Peyer's patch (tissue), 4 donors: Measurements from ENCODE around the gene SLC25A21. TPM values are rescaled to one million over a fixed set of nuclear protein-coding genes. Genes with fewer than 3 reads are reported as not detected.
A peak's percentile ranks its signal among the peaks of the same experiment; 100 is the strongest.

ENCODE experiments used
- DNase-seq, 3 donors: peaks; one replicate each; pipeline ENCODE4 v3.0.0-alpha.2; 2017 to 2019
- H3K27ac ChIP-seq, 4 donors: fragments of 200-600 bp; sonication (generic); one replicate each; pipeline ENCODE4 v1.5.1; 2016 to 2019
- H3K27me3 ChIP-seq, 2 donors: fragments of 200-600 bp; sonication (generic); one replicate each; pipeline ENCODE4 v1.5.1; 2019
- H3K36me3 ChIP-seq, 3 donors: fragments of 200-600 bp; sonication (generic); one replicate each; pipeline ENCODE4 v1.5.1; 2016 to 2019
- H3K4me1 ChIP-seq, 4 donors: fragments of 200-600 bp; sonication (generic); one replicate each; pipeline ENCODE4 v1.5.1; 2016 to 2019
- H3K4me3 ChIP-seq, 4 donors: fragments of 200-600 bp; sonication (generic); 1 replicate in 3 of 4; 2 replicates in 1 of 4; pipeline ENCODE4 v1.5.1; 2016 to 2019; ENCODE audit warnings: mild to moderate bottlenecking in 1 of 4
- H3K9me3 ChIP-seq, 4 donors: fragments of 200-600 bp; sonication (generic); one replicate each; pipeline ENCODE4 v1.5.1; 2016 to 2019; ENCODE audit warnings: mild to moderate bottlenecking in 1 of 4
- CTCF ChIP-seq, 6 experiments: fragments of 450-650 bp in 4 of 6; fragments of 200-600 bp in 2 of 6; sonication (generic) in 1 of 6; IDR thresholded peaks; one replicate each; pipeline ENCODE4 v1.5.1; 2017 to 2019; ENCODE audit warnings: antibody characterized with exemption in 6 of 6, mild to moderate bottlenecking in 3 of 6, moderate library complexity in 1 of 6
- POLR2A ChIP-seq, 2 donors: fragments of 450-650 bp; IDR thresholded peaks; one replicate each; pipeline ENCODE4 v1.5.1; 2017; ENCODE audit warnings: antibody characterized with exemption in 2 of 2, mild to moderate bottlenecking in 2 of 2, moderate library complexity in 2 of 2
- total RNA-seq, 4 donors: library from RNA; depleted of rRNA; stranded (reverse); fragments of >200 nt; gene quantifications; one replicate each; pipeline ENCODE4 v1.1.0, GENCODE V29; 2016

SLC25A21 gene
- total RNA-seq, 4 donors from 2014 or later, result 0.70 to 1.6 TPM; not detected in 2

GRCh38 chr14:36659822-36660735, 512.3 kb downstream of the SLC25A21 start:
- DNase-seq, result no peak
- peaks cover 0 to 55% (median 0%) of the 10 kb centered on the region in 4 donors for H3K4me1 ChIP-seq
- no peak overlapping the region for H3K27ac ChIP-seq
- H3K36me3 ChIP-seq, result no peaks in the 10 kb centered on the region
- no peak for TF ChIP-seq POLR2A (IDR thresholded peaks at IDR 0.05)
- no peak for TF ChIP-seq CTCF (IDR thresholded peaks at IDR 0.05)
- H3K27me3 ChIP-seq, result peaks cover 3 to 88% of the 10 kb centered on the region in 2 donors
- no peaks in the 10 kb centered on the region for H3K9me3 ChIP-seq
- no peak overlapping the region for H3K4me3 ChIP-seq

DNA sequence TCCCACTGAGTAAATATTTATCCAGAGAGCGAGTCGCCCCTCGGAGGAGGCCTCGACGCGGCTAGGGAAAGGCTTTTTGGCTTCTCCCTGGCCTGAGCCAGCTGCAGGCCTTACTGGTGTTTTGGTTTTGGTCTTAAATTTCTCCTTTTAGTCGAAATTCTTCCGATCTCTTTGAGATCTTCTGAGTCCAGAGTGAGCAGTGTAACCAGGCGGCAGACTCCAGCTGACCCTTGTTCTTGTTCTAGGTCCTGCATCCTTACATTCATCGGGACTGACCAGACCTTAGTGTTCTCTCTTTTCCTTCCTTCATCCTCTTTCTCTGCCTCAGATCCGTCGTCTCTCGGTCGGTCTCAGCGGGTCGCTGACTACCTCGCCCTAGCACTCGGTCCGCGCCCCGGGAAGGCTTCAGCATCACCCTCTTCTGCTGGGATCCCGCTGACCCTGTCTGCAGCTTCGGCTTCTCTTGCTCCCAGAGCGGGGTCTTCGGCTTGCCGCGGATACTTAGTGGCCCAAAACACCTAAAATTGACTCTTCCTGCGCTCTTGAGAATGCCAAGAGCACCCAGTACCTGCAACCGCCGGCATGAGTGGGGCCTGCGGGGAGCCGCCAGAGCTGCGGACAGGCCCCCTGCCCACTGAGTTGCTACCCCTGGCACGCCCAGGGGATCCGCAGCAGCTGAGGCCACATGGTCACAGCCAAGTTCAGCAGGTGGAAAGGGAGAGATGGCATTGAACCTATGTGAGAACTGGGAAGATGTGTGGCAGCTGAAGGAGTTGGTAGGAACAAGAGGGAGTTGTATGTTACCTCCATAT, 513.2 kb downstream of the SLC25A21 start:
- H3K9me3 ChIP-seq, result no peaks in the 10 kb centered on the region
- peaks cover 0 to 55% (median 0%) of the 10 kb centered on the region in 4 donors for H3K4me1 ChIP-seq
- peaks cover 3 to 89% of the 10 kb centered on the region in 2 donors for H3K27me3 ChIP-seq
- H3K36me3 ChIP-seq, result no peaks in the 10 kb centered on the region
- TF ChIP-seq POLR2A (IDR thresholded peaks at IDR 0.05), result no peak
- no peak for TF ChIP-seq CTCF (IDR thresholded peaks at IDR 0.05)
- DNase-seq, result no peak
- no peak overlapping the region for H3K27ac ChIP-seq
- no peak overlapping the region for H3K4me3 ChIP-seq

DNA sequence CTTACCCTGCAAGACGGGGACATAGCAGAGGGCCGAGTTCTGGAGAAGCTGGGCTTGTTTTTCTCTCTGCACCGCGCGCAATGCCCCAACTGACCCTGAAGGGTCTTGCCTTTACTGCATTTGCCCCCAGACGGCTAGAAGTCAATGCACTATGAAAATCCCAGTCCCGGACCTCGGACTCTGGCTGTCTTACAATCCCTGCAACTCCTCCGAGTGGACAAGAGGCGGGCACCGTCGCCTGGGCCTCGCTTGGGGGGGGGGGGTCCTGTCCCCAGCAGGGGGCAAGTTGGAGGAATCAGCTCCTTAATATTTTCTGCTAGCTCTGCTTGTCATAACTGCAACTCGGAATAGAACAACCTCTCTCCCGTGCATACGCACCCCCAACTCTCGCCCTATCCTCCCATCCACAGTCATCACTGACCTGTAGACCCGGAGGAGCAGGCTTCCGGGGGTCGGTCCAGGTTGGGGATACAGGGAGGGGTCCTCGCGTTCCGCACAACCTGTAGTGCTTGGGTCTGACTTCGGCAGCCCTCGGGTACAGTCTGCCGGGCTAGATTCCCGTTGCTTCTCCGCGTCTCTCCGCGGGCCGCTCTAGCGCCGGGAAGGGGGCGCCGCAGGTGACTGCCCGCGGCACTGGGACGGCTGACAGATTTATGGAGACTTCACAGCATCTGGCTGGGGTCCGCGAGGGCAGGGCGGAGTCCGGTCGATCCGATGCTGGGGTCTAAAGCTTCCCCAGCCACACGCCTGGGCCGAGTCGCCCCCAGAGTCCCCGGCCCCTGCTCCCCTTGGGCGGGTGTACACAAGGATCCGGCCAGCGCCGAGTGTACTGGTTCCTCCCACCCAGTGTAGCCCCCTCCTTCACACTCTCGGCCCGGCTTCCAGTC, 514.0 kb downstream of the SLC25A21 start:
- H3K36me3 ChIP-seq, result no peaks in the 10 kb centered on the region
- no peak overlapping the region for H3K4me3 ChIP-seq
- peaks cover 0 to 47% (median 0%) of the 10 kb centered on the region in 4 donors for H3K4me1 ChIP-seq
- H3K27me3 ChIP-seq, result peaks cover 3 to 87% of the 10 kb centered on the region in 2 donors
- TF ChIP-seq CTCF (IDR thresholded peaks at IDR 0.05) (no peak), POLR2A (IDR thresholded peaks at IDR 0.05) (no peak)
- no peak for DNase-seq
- H3K9me3 ChIP-seq, result no peaks in the 10 kb centered on the region
- no peak overlapping the region for H3K27ac ChIP-seq

DNA sequence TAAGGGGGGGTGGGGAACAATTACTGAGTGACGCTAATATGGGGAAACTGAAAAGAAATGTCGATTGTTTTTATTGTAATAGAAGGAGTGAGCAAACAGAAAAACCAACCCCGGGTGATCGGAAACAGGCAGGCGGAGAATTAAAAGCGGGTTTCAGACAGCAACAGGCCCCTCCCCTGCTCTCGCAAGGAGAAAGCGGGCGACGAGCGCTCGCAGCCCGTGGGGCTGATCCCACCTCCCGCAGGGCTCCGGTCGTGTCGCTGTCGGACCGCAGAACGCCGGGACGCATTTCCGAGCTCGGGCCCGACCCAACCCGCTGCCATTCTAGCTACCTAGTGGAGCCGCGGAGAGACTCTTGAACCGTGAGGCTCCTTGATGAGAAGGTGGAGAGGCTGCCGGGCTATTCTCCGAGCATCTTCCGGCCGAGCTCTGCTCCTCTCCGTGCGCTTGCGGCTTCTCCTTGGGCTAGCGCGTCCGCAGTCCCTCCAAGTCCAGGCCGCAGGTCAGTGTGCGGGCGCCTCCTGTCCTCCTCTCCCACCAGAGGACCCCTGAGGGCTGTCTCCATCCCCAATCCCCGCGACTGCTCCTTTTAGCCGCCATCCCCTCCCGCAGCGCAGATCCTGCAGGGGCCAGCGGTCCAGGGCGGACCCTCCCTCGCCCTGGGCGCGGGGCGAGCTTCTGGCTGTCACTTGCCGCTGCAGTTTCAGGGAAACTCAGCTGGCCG, 514.8 kb downstream of the SLC25A21 start:
- Histone ChIP-seq H3K9me3 (no peaks in the 10 kb centered on the region), H3K4me1 (peaks cover 0 to 39% (median 0%) of the 10 kb centered on the region in 4 donors), H3K27me3 (peaks cover 0 to 87% of the 10 kb centered on the region in 2 donors), H3K27ac (no peak overlapping the region), H3K36me3 (no peaks in the 10 kb centered on the region), H3K4me3 (peak overlapping the region in 2 of 4 donors; percentile 10 to 17)
- TF ChIP-seq CTCF (IDR thresholded peaks at IDR 0.05), result no peak
- TF ChIP-seq POLR2A (IDR thresholded peaks at IDR 0.05), result no peak
- DNase-seq, result peak in 1 of 3 donors; percentile 49
